Activated T-helper 17 cell treated with anti-CD3 and anti-CD28 coated beads, Interleukin-2, amount 50 U/mL, for 72 hours (primary cell): ENCODE measurements around the gene CDCP1. TPM values are rescaled to one million over a fixed set of nuclear protein-coding genes. Genes with fewer than 3 reads are reported as not detected.

ENCODE experiments used
- ATAC-seq: fragments of 150-1000 bp; cut with Tn5 transposase; replicated peaks from 2 replicates; pipeline ENCODE4 v1.10.0; 2021; ENCODE audit warnings: mild to moderate bottlenecking, moderate library complexity
- H3K27ac Mint-ChIP-seq: one replicate; pipeline ENCODE4 v1.8.0; 2022; ENCODE audit warnings: mixed read lengths
- H3K27me3 Mint-ChIP-seq: one replicate; pipeline ENCODE4 v1.8.0; 2022; ENCODE audit warnings: mixed read lengths
- H3K36me3 Mint-ChIP-seq: one replicate; pipeline ENCODE4 v1.8.0; 2022; ENCODE audit warnings: low read depth, mild to moderate bottlenecking, mixed read lengths
- H3K4me1 Mint-ChIP-seq: one replicate; pipeline ENCODE4 v1.8.0; 2022; ENCODE audit warnings: mixed read lengths
- H3K4me3 Mint-ChIP-seq: one replicate; pipeline ENCODE4 v1.8.0; 2022; ENCODE audit warnings: mild to moderate bottlenecking, mixed read lengths
- H3K9me3 Mint-ChIP-seq: one replicate; pipeline ENCODE4 v1.8.0; 2022; ENCODE audit warnings: mixed read lengths
- total RNA-seq, 2 donors: library from RNA; stranded (reverse); gene quantifications; one replicate each; pipeline ENCODE4 v1.2.3, GENCODE V29; 2022

The CDCP1 gene
- total RNA-seq, 2 donors from 2014 or later, result 0.17 to 0.53 TPM

- Mint-ChIP-seq H3K27me3 (peaks cover 11% of the 10 kb centered on the region), H3K27ac (no peak overlapping the region), H3K36me3 (no peaks in the 10 kb centered on the region), H3K9me3 (no peaks in the 10 kb centered on the region), H3K4me3 (no peak overlapping the region), H3K4me1 (peaks cover 4% of the 10 kb centered on the region)
- no peak for ATAC-seq
These were observed 102.4 kb downstream of the CDCP1 start for GRCh38 chr3:45043728-45044299.

GRCh38 chr3:45042162-45042561 is 104.0 kb downstream of the CDCP1 start:
- ATAC-seq, result no peak
- H3K4me1 Mint-ChIP-seq, result peaks cover 5% of the 10 kb centered on the region
- H3K27me3 Mint-ChIP-seq, result peaks cover 3% of the 10 kb centered on the region
- H3K27ac Mint-ChIP-seq, result no peak overlapping the region
- H3K4me3 Mint-ChIP-seq, result no peak overlapping the region
- no peaks in the 10 kb centered on the region for H3K9me3 Mint-ChIP-seq
- no peaks in the 10 kb centered on the region for H3K36me3 Mint-ChIP-seq

GRCh38 chr3:45041666-45042065 is 104.5 kb downstream of the CDCP1 start:
- Mint-ChIP-seq H3K36me3 (no peaks in the 10 kb centered on the region), H3K27ac (no peak overlapping the region), H3K9me3 (no peaks in the 10 kb centered on the region), H3K27me3 (no peaks in the 10 kb centered on the region), H3K4me3 (no peak overlapping the region), H3K4me1 (peaks cover 8% of the 10 kb centered on the region)
- peak; percentile 22 for ATAC-seq

- no peaks in the 10 kb centered on the region for H3K9me3 Mint-ChIP-seq
- H3K4me1 Mint-ChIP-seq, result peaks cover 16% of the 10 kb centered on the region
- ATAC-seq, result peak; percentile 84
- H3K27ac Mint-ChIP-seq, result no peak overlapping the region
- peaks cover 5% of the 10 kb centered on the region for H3K27me3 Mint-ChIP-seq
- peak overlapping the region; percentile 66 for H3K4me3 Mint-ChIP-seq
- H3K36me3 Mint-ChIP-seq, result no peaks in the 10 kb centered on the region
These were observed 108.3 kb downstream of the CDCP1 start for GRCh38 chr3:45037720-45038455.

- Mint-ChIP-seq H3K27me3 (peaks cover 5% of the 10 kb centered on the region), H3K4me3 (peak overlapping the region; percentile 66), H3K36me3 (no peaks in the 10 kb centered on the region), H3K4me1 (peaks cover 15% of the 10 kb centered on the region), H3K27ac (no peak overlapping the region), H3K9me3 (no peaks in the 10 kb centered on the region)
- ATAC-seq, result no peak
These were observed 110.5 kb downstream of the CDCP1 start for GRCh38 chr3:45035441-45036301.

- Mint-ChIP-seq H3K27ac (peak overlapping the region; percentile 49), H3K4me3 (peak overlapping the region; percentile 66), H3K36me3 (no peaks in the 10 kb centered on the region), H3K9me3 (no peaks in the 10 kb centered on the region), H3K4me1 (peaks cover 12% of the 10 kb centered on the region), H3K27me3 (peaks cover 5% of the 10 kb centered on the region)
- peak; percentile 42 for ATAC-seq
These were observed 111.4 kb downstream of the CDCP1 start for GRCh38 chr3:45034612-45035252.

GRCh38 chr3:45033791-45034190 is 112.4 kb downstream of the CDCP1 start:
- Mint-ChIP-seq H3K4me1 (peaks cover 12% of the 10 kb centered on the region), H3K9me3 (no peaks in the 10 kb centered on the region), H3K27me3 (peaks cover 5% of the 10 kb centered on the region), H3K27ac (no peak overlapping the region), H3K4me3 (no peak overlapping the region), H3K36me3 (no peaks in the 10 kb centered on the region)
- ATAC-seq, result no peak

Other genes starting within 250 kb of the CDCP1 start
- gene ZDHHC3, start 170.2 kb downstream of the CDCP1 start, total RNA-seq, result 10 to 100 TPM; 20.5 to 50.5 TPM
- gene EXOSC7, start 170.1 kb downstream of the CDCP1 start, total RNA-seq, result 10 to 100 TPM; 47.0 to 70.5 TPM
- gene CLEC3B, start 120.1 kb downstream of the CDCP1 start, total RNA-seq, result under 1 TPM; 0.37 to 0.66 TPM
- gene TMEM158, start 79.9 kb upstream of the CDCP1 start, total RNA-seq, result not detected
- 10 to 100 TPM; 14.8 to 38.0 TPM for gene LARS2, start 242.2 kb upstream of the CDCP1 start, total RNA-seq